HG03558 (cell line): ENCODE data around the gene ENKUR.
A peak's percentile ranks its signal among the peaks of the same experiment; 100 is the strongest.

Experiments
- ATAC-seq: cut with Tn5 transposase; IDR thresholded peaks from one replicate; pipeline ENCODE4 v1.9.1; 2021; ENCODE audit warnings: moderate number of reproducible peaks; ENCODE audit not compliant: unreplicated experiment; ENCODE audit errors: extremely low read depth

The ENKUR gene

GRCh38 chr10:25015828-25016375 is at the start of gene ENKUR:
TSS of gene ENKUR (minus strand) at chr10:25016158. CDS start at chr10:25015936, 222 bp downstream.
- ATAC-seq, result peak; percentile 37

- no peak for ATAC-seq
Observed at GRCh38 chr10:25064401-25064800, 48.4 kb upstream of the ENKUR start.

- ATAC-seq, result no peak
Observed at GRCh38 chr10:25063644-25064043, 47.7 kb upstream of the ENKUR start.

- no peak for ATAC-seq
Observed at GRCh38 chr10:25063157-25063556, 47.2 kb upstream of the ENKUR start.

GRCh38 chr10:25061711-25062449 is 45.9 kb upstream of the ENKUR start:
- ATAC-seq, result no peak

DNA sequence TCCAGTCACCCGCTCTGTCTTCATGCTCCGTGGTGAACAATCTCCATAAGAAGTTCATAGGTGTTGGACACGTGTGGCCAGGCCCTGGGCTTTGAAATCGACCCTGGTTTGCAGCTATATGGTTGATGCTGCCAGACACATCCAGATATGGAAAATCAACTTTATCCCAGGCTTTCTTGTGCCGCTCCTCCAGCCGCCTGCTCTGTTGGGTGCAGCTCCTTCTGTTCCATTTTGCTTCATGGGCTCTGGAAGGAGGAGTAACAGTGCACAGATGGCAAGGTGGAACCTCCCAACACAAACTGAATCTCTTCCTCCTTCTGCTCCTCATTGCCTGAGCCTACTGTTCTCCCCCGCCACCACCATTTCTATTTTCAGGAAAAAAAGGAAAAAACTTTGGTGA is 45.2 kb upstream of the ENKUR start:
- no peak for ATAC-seq

GRCh38 chr10:25059990-25060389 is 44.0 kb upstream of the ENKUR start:
- ATAC-seq, result no peak

DNA sequence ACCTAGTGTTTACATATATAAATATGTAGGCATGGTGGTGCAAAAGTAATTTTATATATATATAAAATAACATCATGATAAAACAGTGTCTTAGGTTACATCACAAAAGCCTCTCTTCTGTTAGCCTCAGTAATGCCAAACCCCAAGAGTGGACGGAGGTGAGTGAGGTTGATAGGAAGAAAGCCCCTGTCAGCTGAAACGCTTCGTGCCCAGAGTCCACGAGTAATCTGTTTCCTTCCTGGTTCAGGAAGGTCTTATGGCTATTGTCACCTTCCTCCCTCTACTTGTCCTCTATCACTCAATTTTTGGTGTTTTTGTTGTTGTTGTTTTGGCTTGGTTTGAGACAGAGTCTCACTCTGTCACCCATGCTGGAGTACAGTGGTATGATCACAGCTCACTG is 41.9 kb upstream of the ENKUR start:
- no peak for ATAC-seq

GRCh38 chr10:25056726-25057125 is 40.8 kb upstream of the ENKUR start:
- ATAC-seq, result no peak

- no peak for ATAC-seq
Observed at GRCh38 chr10:25052012-25052411, 36.1 kb upstream of the ENKUR start.

DNA sequence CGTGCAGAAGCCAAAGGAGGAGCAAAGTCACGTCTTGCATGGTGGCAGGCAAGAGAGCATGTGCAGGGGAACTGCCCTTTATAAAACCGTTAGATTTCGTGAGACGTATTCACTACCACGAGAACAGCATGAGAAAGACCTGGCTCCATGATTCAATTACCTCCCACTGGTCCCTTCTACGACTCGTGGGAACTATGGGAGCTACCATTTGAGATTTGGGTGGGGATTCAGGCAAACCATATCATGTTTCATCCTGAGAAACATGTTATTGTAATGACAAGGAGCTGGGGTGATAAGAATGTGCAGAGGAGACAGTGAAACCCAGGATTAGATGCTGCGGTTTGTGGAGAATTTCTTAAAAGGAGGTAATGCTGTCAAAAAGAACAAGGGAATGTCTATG is 34.4 kb upstream of the ENKUR start:
- no peak for ATAC-seq

GRCh38 chr10:25049966-25050365 is 34.0 kb upstream of the ENKUR start:
- no peak for ATAC-seq

GRCh38 chr10:25048450-25048849 is 32.5 kb upstream of the ENKUR start:
- ATAC-seq, result no peak

- ATAC-seq, result no peak
Observed at GRCh38 chr10:25047591-25048301, 31.8 kb upstream of the ENKUR start.

- ATAC-seq, result no peak
Observed at GRCh38 chr10:25047088-25047487, 31.1 kb upstream of the ENKUR start.

DNA sequence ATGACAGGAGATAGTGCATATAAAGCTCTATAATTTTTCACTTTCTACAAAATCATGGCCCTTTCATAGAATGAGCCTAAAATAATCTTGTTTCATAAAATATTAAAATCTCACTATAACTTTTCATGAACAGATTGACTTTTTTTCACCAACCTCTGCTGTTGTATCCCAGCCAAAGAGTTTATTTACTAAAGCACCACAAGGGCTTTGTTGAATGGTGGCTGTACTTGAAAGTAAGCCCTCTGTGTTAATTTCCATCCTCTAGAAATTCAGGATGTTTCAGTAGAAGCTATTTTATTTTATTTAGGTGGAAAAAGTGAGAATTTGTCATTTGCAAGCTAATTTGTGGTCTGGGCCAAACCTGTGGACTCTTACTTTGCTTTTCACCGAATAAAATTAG is 30.7 kb upstream of the ENKUR start:
- no peak for ATAC-seq

DNA sequence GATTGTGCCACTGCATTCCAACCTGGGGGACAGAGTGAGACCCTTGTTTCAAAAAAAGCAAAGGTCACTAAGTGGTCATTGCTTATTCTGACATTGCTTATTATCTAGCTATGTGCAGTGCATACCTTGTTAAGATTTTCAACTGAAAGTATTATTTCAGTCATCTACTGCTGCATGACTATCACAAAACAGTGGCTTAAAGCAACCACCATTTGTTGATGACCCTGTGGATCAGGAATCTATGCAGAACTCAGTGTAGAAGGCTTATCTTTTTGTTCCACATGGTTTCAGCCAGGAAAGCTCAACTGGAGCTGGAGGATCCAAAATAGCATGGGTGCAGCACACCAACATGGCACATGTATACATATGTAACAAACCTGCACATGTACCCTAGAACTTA is 23.6 kb upstream of the ENKUR start:
- no peak for ATAC-seq

DNA sequence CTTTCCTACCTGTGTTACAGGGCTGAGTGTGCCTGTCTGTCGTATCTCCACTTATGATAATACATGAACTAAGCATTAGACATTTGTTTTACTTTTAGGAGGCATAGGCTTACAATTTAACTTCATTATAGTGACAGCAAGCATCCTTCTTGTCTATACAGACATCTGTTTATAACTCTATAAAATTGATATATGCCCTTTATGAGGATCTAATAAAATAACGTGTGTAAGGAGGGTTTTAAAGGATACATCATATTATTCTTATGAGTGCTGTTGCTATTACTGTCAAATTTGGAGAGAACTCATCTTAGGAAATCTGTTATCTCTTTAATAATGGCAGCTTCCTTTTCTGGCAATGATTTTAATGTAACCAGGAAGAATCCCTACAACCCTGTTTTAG is 22.4 kb upstream of the ENKUR start:
- ATAC-seq, result no peak

- no peak for ATAC-seq
Observed at GRCh38 chr10:25036381-25036780, 20.4 kb upstream of the ENKUR start.

GRCh38 chr10:25029519-25029918 is 13.6 kb upstream of the ENKUR start:
- ATAC-seq, result no peak

DNA sequence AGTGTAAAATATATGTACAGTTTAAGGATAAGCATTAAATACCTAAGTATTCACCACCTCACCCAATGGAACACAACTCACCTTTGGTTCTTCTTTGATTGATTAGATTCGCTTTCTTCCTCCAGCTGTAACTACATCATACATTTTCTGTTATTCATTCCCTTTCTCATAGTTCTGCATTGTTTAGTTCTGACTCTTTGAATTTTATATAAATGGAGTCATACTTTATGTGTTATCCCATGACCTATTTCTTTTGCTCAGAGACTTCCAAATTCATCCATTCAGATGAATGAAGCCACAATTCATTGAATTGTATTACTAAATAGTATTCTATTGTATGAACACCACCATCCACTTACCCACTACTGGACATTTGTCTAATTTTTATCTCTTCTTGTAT is 12.8 kb upstream of the ENKUR start:
- ATAC-seq, result no peak

DNA sequence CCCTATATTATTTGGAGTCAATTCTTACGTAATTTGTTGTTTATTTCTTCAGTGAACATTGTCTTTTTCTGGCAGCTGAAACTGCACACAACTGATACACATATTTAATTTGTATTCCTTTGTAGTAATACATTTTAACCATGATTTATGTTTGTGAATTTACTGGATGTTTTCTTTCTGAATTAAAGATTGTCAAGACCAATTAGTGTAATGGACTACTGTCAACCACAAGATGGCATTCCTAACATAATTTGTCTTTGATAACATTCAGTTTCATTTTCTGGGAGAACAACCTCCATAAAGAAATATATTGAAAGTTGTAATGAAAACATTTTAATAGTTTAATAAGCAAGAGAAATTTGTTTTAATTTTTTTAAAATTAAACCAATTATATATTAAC is 10.5 kb upstream of the ENKUR start:
- no peak for ATAC-seq
